Measurements from ENCODE around the gene KCNN3. TPM values are rescaled to one million over a fixed set of nuclear protein-coding genes. Genes with fewer than 3 reads are reported as not detected.

Gene KCNN3
- total RNA-seq, 1 donor from 2014 or later: 0.07 TPM

GRCh38 chr1:154862907-154863306, 7.2 kb downstream of the KCNN3 start:
- intact Hi-C loops (cut with micrococcal nuclease): no loop called here

GRCh38 chr1:154861607-154862094, 8.4 kb downstream of the KCNN3 start:
- intact Hi-C loops (cut with micrococcal nuclease): loop anchor here (2.0 kb wide), 1 partner anchor 53 kb away; no protein-coding TSS in a partner anchor

GRCh38 chr1:154860156-154860870, 9.8 kb downstream of the KCNN3 start:
- intact Hi-C loops (cut with micrococcal nuclease): loop anchor here (2.0 kb wide), 1 partner anchor 52 kb away; no protein-coding TSS in a partner anchor

- intact Hi-C loops (cut with micrococcal nuclease): loop anchor here (2.0 kb wide), 1 partner anchor 51 kb away; no protein-coding TSS in a partner anchor
Observed at GRCh38 chr1:154859786-154860155, 10.3 kb downstream of the KCNN3 start.

GRCh38 chr1:154859151-154859785, 10.8 kb downstream of the KCNN3 start:
- intact Hi-C loops (cut with micrococcal nuclease): no loop called here

GRCh38 chr1:154857441-154858215, 12.5 kb downstream of the KCNN3 start:
- intact Hi-C loops (cut with micrococcal nuclease): no loop called here

GRCh38 chr1:154857022-154857421, 13.1 kb downstream of the KCNN3 start:
- intact Hi-C loops (cut with micrococcal nuclease): no loop called here

- intact Hi-C loops (cut with micrococcal nuclease): no loop called here
Observed at GRCh38 chr1:154856544-154856943, 13.5 kb downstream of the KCNN3 start.

GRCh38 chr1:154856049-154856448, 14.0 kb downstream of the KCNN3 start:
- intact Hi-C loops (cut with micrococcal nuclease): no loop called here

GRCh38 chr1:154855186-154855851, 14.8 kb downstream of the KCNN3 start:
- intact Hi-C loops (cut with micrococcal nuclease): no loop called here

GRCh38 chr1:154852845-154853244, 17.2 kb downstream of the KCNN3 start:
- intact Hi-C loops (cut with micrococcal nuclease): no loop called here

- intact Hi-C loops (cut with micrococcal nuclease): no loop called here
Observed at GRCh38 chr1:154851392-154852177, 18.5 kb downstream of the KCNN3 start.

GRCh38 chr1:154849645-154850131, 20.4 kb downstream of the KCNN3 start:
- intact Hi-C loops (cut with micrococcal nuclease): no loop called here

- intact Hi-C loops (cut with micrococcal nuclease): no loop called here
Observed at GRCh38 chr1:154848983-154849382, 21.1 kb downstream of the KCNN3 start.

- intact Hi-C loops (cut with micrococcal nuclease): no loop called here
Observed at GRCh38 chr1:154847891-154848290, 22.2 kb downstream of the KCNN3 start.

GRCh38 chr1:154846565-154847442, 23.3 kb downstream of the KCNN3 start:
- intact Hi-C loops (cut with micrococcal nuclease): no loop called here

GRCh38 chr1:154845879-154846278, 24.2 kb downstream of the KCNN3 start:
- intact Hi-C loops (cut with micrococcal nuclease): no loop called here

GRCh38 chr1:154845174-154845573, 24.9 kb downstream of the KCNN3 start:
- intact Hi-C loops (cut with micrococcal nuclease): no loop called here

- intact Hi-C loops (cut with micrococcal nuclease): no loop called here
Observed at GRCh38 chr1:154844297-154844681, 25.8 kb downstream of the KCNN3 start.
